Tibial artery (tissue), 4 donors: ENCODE measurements around the gene AGFG2.

Experiments
- DNase-seq, 2 donors: peaks; one replicate each; pipeline ENCODE4 v3.0.0-alpha.2; 2019
- H3K27ac ChIP-seq, 2 donors: fragments of 200-600 bp; sonication (generic) in 1 of 2; 1 replicate in 1 of 2; 2 replicates in 1 of 2; pipeline ENCODE4 v1.5.1; 2018 to 2019; ENCODE audit warnings: mild to moderate bottlenecking in 1 of 2
- H3K27me3 ChIP-seq, 2 donors: fragments of 200-600 bp; sonication (generic) in 1 of 2; one replicate each; pipeline versions ENCODE4 v1.5.1 to v1.6.0; 2016 to 2019
- H3K36me3 ChIP-seq, 3 donors: fragments of 200-600 bp; sonication (generic) in 2 of 3; one replicate each; pipeline ENCODE4 v1.5.1; 2016 to 2019; ENCODE audit warnings: mild to moderate bottlenecking in 2 of 3
- H3K4me1 ChIP-seq, 4 donors: fragments of 200-600 bp; sonication (generic) in 2 of 4; 1 replicate in 3 of 4; 2 replicates in 1 of 4; pipeline ENCODE4 v1.5.1; 2016 to 2019
- H3K4me3 ChIP-seq, 2 donors: fragments of 200-600 bp; sonication (generic) in 1 of 2; 1 replicate in 1 of 2; 2 replicates in 1 of 2; pipeline ENCODE4 v1.5.1; 2018 to 2019; ENCODE audit warnings: mild to moderate bottlenecking in 2 of 2
- H3K9me3 ChIP-seq, 3 donors: fragments of 200-600 bp; sonication (generic) in 1 of 3; one replicate each; pipeline ENCODE4 v1.5.1; 2016 to 2019
- intact Hi-C: fragments of 100-400 bp; cut with DNase I; formaldehyde crosslinking; loops from one replicate; pipeline ENCODE4 v1.15.0; 2023; ENCODE audit warnings: low total_unique reads
- TF ChIP-seq, protein P1 (sequence below), 2 experiments: fragments of 200-600 bp in 1 of 2; fragments of 450-650 bp in 1 of 2; IDR thresholded peaks; one replicate each; pipeline ENCODE4 v1.5.1; 2017 to 2019; ENCODE audit warnings: antibody characterized with exemption in 2 of 2, mild to moderate bottlenecking in 1 of 2, moderate library complexity in 1 of 2

Gene AGFG2

DNA sequence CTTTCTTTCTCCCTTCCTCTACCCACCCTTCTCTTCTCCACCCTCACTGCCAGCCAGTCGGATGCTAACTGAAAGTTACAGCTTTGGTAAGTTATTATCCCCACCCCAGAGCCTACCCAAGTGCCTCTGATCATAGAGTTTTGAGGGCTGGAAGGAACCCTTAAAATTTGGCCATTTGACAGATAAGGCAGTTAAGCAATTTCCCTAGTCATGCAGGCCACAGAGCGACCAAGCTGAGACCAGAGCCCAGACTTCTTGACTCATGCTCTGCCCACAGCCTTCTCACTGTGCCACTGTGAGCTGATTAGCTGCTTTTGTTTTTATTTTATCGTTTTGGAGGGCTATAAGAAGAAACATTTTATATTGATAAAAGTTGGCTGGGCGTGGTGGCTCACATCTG, 17.5 kb downstream of the AGFG2 start:
- no peak overlapping the region for H3K27ac ChIP-seq
- peaks cover 0 to 3% (median 0%) of the 10 kb centered on the region in 4 donors for H3K4me1 ChIP-seq
- H3K4me3 ChIP-seq = no peak overlapping the region
- no peaks in the 10 kb centered on the region for H3K9me3 ChIP-seq
- no peaks in the 10 kb centered on the region for H3K27me3 ChIP-seq
- intact Hi-C loops = loop anchor here (5.0 kb wide), 1 partner anchor 89 kb away; no protein-coding TSS in a partner anchor
- peaks cover 41 to 77% (median 46%) of the 10 kb centered on the region in 3 donors for H3K36me3 ChIP-seq
- no peak for DNase-seq
- TF ChIP-seq, protein P1, sequence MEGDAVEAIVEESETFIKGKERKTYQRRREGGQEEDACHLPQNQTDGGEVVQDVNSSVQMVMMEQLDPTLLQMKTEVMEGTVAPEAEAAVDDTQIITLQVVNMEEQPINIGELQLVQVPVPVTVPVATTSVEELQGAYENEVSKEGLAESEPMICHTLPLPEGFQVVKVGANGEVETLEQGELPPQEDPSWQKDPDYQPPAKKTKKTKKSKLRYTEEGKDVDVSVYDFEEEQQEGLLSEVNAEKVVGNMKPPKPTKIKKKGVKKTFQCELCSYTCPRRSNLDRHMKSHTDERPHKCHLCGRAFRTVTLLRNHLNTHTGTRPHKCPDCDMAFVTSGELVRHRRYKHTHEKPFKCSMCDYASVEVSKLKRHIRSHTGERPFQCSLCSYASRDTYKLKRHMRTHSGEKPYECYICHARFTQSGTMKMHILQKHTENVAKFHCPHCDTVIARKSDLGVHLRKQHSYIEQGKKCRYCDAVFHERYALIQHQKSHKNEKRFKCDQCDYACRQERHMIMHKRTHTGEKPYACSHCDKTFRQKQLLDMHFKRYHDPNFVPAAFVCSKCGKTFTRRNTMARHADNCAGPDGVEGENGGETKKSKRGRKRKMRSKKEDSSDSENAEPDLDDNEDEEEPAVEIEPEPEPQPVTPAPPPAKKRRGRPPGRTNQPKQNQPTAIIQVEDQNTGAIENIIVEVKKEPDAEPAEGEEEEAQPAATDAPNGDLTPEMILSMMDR (IDR thresholded peaks at IDR 0.05) = no peak

DNA sequence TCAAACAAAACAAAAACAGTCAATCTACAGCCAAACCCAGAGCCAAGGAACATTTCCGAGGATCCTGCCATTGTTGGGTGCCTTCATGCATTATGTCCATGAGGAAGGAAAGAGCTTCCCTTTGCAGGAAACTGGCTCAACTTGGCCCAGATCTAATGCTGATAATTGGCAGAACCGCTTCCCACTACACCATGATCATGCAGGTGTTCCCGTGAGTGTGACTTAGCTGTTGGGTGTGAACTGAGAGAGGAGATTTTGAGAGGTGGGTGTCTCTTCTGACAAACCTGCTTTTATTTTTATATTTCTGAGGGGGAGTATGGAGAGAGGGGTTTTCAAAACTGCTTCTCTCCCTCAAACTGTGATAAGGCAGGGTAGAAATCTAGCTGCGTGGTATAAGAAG, 20.1 kb downstream of the AGFG2 start:
- intact Hi-C loops = loop anchor here (5.0 kb wide), 1 partner anchor 92 kb away; no protein-coding TSS in a partner anchor
- H3K27ac ChIP-seq = no peak overlapping the region
- H3K4me1 ChIP-seq = peaks cover 0 to 8% (median 0%) of the 10 kb centered on the region in 4 donors
- no peak for DNase-seq
- peaks cover 30 to 75% (median 30%) of the 10 kb centered on the region in 3 donors for H3K36me3 ChIP-seq
- no peak overlapping the region for H3K4me3 ChIP-seq
- no peaks in the 10 kb centered on the region for H3K9me3 ChIP-seq
- H3K27me3 ChIP-seq = no peaks in the 10 kb centered on the region
- TF ChIP-seq, protein P1 (IDR thresholded peaks at IDR 0.05) = no peak

DNA sequence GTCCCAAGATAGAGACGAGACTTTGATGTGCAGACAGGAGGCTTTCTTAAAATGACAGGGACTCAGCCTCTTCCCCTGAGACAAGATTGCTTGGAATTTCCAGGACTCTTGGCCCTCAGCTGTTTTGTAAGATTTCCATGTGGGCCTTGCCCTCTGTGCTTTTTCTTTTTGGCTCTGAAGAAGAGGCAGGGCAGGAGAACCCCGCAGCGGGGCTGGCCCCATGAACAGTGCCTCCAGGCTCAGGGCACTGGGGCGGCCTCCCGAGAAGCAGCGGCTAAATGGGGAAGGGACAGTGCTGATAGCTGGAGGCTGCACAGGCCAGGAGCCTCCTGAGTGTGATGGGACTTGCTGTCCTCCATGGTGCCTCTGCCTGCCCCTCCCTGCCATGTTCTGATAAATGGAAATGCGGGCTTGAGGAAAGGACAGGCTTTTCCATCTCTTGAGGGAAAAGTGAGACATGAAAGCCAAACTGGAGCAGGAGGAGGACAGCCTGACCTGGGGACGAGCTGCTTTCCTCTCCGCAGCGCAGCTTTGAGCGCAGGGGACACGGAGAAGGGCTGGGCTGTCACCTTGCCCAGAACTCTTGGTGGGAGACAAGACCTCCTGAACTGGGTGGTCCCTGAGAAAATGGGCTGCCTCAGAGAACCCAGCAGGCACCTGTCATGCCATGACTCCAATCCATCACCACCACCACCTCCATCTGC, 22.6 kb downstream of the AGFG2 start:
- intact Hi-C loops = loop anchor here (5.0 kb wide), 1 partner anchor 131 kb away; the partner anchor contains the start of gene GIGYF1
- Histone ChIP-seq H3K9me3 (no peaks in the 10 kb centered on the region), H3K4me1 (peaks cover 0 to 9% (median 0%) of the 10 kb centered on the region in 4 donors), H3K27ac (no peak overlapping the region), H3K4me3 (no peak overlapping the region), H3K27me3 (no peaks in the 10 kb centered on the region), H3K36me3 (peaks cover 10 to 62% (median 11%) of the 10 kb centered on the region in 3 donors)
- TF ChIP-seq, protein P1 (IDR thresholded peaks at IDR 0.05) = no peak
- no peak for DNase-seq

DNA sequence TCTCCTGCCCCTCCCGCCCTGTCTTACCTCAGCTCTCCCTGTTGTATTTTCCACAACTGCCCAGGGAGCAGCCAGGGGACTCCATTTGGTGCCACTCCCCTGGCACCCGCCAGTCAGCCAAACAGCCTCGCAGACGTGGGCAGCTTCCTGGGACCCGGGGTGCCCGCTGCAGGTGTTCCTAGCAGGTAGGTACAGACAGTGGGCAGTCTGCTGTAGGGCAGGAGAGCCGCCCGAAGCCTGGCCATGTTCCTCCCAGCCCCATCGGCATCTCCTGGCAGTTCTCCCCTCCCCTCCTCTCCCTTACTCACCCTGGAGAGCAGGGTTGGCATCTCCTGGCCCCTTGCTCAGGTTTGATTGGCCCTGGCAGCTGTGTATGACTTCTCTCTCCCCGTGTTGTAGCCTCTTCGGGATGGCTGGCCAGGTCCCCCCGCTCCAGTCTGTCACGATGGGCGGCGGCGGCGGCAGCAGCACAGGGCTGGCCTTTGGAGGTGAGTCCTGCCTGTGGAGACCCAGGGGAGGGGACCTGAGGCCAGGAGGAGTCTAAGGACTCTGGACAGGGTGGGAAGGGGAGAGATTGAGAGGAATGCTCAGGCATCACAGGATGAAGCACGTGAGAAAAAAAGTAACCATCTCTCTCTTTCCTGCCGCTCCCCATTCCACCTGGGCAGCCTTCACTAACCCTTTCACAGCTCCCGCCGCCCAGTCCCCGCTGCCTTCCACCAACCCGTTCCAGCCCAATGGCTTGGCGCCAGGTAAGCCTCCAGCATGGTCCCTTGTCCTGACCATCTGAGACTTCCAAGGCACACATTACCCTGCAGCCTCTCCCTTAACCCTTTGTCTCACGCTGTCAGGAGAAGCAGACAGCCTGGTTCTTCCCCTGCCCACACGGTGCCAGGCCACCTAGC, 23.4 kb downstream of the AGFG2 start:
- no peak overlapping the region for H3K4me3 ChIP-seq
- peaks cover 0 to 9% (median 0%) of the 10 kb centered on the region in 4 donors for H3K4me1 ChIP-seq
- no peak for DNase-seq
- H3K27ac ChIP-seq = no peak overlapping the region
- intact Hi-C loops = loop anchor here (5.0 kb wide), 1 partner anchor 130 kb away; the partner anchor contains the start of gene GIGYF1
- no peaks in the 10 kb centered on the region for H3K27me3 ChIP-seq
- TF ChIP-seq, protein P1 (IDR thresholded peaks at IDR 0.05) = no peak
- no peaks in the 10 kb centered on the region for H3K9me3 ChIP-seq
- H3K36me3 ChIP-seq = peaks cover 6 to 55% (median 8%) of the 10 kb centered on the region in 3 donors

DNA sequence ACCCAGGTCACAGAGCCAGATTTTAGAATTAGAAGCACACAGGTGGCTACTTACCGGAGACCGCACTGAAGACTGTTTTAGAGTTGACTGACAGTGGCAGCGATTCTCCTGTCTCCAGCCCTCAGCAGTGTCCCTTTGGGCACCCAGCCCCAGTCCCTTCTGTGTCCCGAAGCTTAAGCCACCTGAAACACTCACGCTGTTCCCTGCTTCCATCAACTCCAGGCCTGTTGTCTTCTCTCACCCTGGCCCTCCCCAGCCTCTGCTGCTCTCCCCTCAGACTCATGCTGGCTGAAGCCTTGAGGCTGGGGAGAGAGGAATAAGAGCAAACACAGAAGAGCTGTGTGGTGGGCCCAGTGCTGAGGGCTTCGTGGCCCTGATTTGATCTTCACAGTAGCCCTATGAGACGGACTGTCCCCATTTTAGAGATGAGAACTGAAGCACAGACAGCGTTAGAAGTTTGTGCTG, 24.1 kb downstream of the AGFG2 start:
- Histone ChIP-seq H3K27ac (no peak overlapping the region), H3K36me3 (peaks cover 6 to 48% (median 8%) of the 10 kb centered on the region in 3 donors), H3K9me3 (no peaks in the 10 kb centered on the region), H3K4me3 (no peak overlapping the region), H3K27me3 (no peaks in the 10 kb centered on the region), H3K4me1 (peaks cover 0 to 12% (median 0%) of the 10 kb centered on the region in 4 donors)
- intact Hi-C loops = loop anchor here (5.0 kb wide), 1 partner anchor 129 kb away; the partner anchor contains the start of gene GIGYF1
- no peak for DNase-seq
- TF ChIP-seq, protein P1 (IDR thresholded peaks at IDR 0.05) = no peak
